Astrocyte of the cerebellum (primary cell): ENCODE measurements around the gene CYP4F11.
"Not testable (repeated sequence)": the region's sequence is repeated elsewhere in the genome, so short reads cannot be mapped to it uniquely, and the experiment has no call there.

Experiments used
- DNase-seq: peaks from one replicate; pipeline ENCODE4 v3.0.0-alpha.2; 2011; ENCODE audit warnings: low read depth
- H3K4me3 ChIP-seq: 2 replicates; pipeline ENCODE4 v1.5.1; 2011; ENCODE audit warnings: mild to moderate bottlenecking, low read depth, low read length, moderate library complexity
- in situ Hi-C: cut with HindIII; loops from 2 replicates; pipeline ENCODE4 v1.10.0; 2017; ENCODE audit warnings: low sequenced_read_pairs
- TF ChIP-seq, protein P1 (sequence below): IDR thresholded peaks from 2 replicates; pipeline ENCODE4 v1.5.1; 2012; ENCODE audit warnings: low read length, low read depth, moderate library complexity, mild to moderate bottlenecking; ENCODE audit errors: missing control alignments

The CYP4F11 gene

GRCh38 chr19:15944401-15944800, 10.1 kb upstream of the CYP4F11 start:
- TF ChIP-seq, protein P1, sequence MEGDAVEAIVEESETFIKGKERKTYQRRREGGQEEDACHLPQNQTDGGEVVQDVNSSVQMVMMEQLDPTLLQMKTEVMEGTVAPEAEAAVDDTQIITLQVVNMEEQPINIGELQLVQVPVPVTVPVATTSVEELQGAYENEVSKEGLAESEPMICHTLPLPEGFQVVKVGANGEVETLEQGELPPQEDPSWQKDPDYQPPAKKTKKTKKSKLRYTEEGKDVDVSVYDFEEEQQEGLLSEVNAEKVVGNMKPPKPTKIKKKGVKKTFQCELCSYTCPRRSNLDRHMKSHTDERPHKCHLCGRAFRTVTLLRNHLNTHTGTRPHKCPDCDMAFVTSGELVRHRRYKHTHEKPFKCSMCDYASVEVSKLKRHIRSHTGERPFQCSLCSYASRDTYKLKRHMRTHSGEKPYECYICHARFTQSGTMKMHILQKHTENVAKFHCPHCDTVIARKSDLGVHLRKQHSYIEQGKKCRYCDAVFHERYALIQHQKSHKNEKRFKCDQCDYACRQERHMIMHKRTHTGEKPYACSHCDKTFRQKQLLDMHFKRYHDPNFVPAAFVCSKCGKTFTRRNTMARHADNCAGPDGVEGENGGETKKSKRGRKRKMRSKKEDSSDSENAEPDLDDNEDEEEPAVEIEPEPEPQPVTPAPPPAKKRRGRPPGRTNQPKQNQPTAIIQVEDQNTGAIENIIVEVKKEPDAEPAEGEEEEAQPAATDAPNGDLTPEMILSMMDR = no peak

GRCh38 chr19:15937771-15938170, 3.4 kb upstream of the CYP4F11 start:
- in situ Hi-C loops = no loop called here
- no peak overlapping the region for H3K4me3 ChIP-seq
- TF ChIP-seq, protein P1 = no peak
- DNase-seq = no peak

More at GRCh38 chr19:15944401-15944800, 10.1 kb upstream of the CYP4F11 start:
- no peak overlapping the region for H3K4me3 ChIP-seq
- in situ Hi-C loops = no loop called here
- no peak for DNase-seq

DNA sequence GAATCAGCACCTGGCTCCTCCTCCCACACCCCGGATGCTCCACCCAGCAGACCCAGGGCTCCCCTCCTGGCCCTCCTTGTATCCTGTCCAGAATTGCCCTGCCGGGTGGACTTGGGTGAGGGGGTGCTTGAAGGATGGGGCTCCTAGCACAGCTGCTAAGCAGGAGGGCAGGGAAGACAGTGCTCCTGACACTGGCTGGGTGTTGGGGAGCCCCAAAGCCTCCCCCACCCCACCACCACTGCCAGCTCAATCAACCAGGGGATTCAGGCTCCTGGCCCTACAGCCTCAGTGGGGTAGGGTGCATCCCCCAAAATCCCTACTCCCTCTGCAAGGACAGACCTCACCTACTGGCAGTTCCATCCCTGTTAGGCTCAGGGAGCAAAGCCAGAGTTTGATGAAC, 2.6 kb upstream of the CYP4F11 start:
- in situ Hi-C loops = no loop called here
- DNase-seq = no peak
- TF ChIP-seq, protein P1 = no peak

DNA sequence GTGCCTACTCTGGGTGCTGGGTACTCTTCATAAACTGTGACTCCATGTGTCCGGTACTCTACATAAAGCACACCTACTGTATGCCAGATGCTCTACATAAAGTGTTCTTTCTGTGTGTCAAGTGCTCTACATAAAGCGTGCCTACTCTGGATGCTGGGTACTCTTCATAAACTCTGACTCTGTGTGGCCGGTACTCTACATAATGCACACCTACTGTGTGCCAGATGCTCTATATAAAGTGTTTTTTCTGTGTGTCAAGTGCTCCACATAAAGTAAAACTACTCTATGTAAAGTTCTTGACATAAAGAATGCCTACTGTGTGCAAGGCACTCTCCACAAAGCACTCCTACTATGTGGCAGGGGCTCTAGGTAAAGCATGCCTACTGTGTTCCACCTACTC, 1.8 kb upstream of the CYP4F11 start:
- no peak overlapping the region for H3K4me3 ChIP-seq
- DNase-seq = no peak
- in situ Hi-C loops = no loop called here
- TF ChIP-seq, protein P1 = no peak

More for the DNA sequence above, 2.6 kb upstream of the CYP4F11 start:
- H3K4me3 ChIP-seq = no peak overlapping the region

DNA sequence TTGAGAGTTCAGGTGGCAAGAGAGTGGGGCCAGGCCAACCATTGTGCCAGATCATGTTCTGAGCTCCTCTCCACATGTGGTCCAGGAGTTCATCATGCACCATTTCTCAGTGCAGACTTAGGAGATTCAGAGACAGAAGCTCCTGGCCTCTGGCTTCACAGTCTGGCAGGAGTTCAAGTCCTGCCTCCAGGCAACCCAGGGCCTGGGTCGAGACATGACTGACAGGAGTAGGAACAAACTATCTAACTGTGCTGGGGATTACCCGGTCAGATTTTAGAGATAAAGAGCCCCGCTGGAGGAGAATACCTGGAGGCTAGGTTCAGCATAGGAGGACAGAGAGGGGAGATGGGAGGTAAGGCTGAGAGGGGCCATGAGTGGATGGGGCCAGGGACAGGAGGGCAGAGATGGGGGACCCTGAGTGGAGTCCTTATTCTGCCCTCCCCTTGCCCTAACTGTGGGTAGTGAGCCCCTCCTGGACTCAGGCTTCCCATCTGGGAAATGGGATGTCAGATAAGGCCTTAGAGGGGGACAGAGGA, 906 bp upstream of the CYP4F11 start:
- in situ Hi-C loops = no loop called here
- TF ChIP-seq, protein P1 = no peak
- H3K4me3 ChIP-seq = no peak overlapping the region
- no peak for DNase-seq

GRCh38 chr19:15933761-15934331, 483 bp downstream of the CYP4F11 start:
- H3K4me3 ChIP-seq, in situ Hi-C loops, DNase-seq: not testable (repeated sequence)

DNA sequence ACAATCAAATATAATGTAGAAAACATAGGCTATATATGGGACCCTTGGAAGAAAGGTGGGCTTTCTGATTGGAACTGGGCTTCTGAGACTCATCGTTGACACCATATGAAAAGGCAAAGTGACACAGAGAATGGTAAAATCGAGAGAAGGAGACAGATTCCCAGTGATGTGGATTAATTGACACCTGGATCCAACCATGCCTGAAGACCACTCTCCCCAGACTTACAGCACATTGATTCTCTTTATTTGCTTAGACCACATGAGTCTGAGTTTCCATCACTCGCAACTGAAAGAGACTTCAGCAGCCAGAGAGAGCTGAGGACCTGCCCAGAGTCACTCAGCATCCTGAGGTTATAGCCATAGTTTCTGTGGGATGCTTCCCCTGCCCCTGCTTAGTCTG, 6.0 kb downstream of the CYP4F11 start:
- TF ChIP-seq, protein P1 = no peak
- H3K4me3 ChIP-seq = no peak overlapping the region
- DNase-seq = no peak
- in situ Hi-C loops = no loop called here
